Skeletal muscle tissue (tissue), 4 donors: ENCODE measurements around the gene SAPCD1. TPM values are rescaled to one million over a fixed set of nuclear protein-coding genes. Genes with fewer than 3 reads are reported as not detected.

Source experiments
- H3K27ac ChIP-seq: one replicate; pipeline ENCODE4 v1.7.0; 2013; ENCODE audit warnings: mild to moderate bottlenecking, low read depth, low read length, inconsistent platforms
- H3K27me3 ChIP-seq, 3 donors: one replicate each; pipeline ENCODE4 v1.7.0; 2013; ENCODE audit warnings: low read length in 3 of 3; ENCODE audit not compliant: control insufficient read depth in 3 of 3, insufficient read depth in 3 of 3
- H3K36me3 ChIP-seq, 3 donors: one replicate each; pipeline ENCODE4 v1.7.0; 2013; ENCODE audit warnings: low read length in 3 of 3; ENCODE audit not compliant: control insufficient read depth in 3 of 3, insufficient read depth in 3 of 3
- H3K4me1 ChIP-seq, 3 donors: one replicate each; pipeline ENCODE4 v1.7.0; 2013; ENCODE audit warnings: low read length in 3 of 3, mild to moderate bottlenecking in 3 of 3; ENCODE audit not compliant: control insufficient read depth in 3 of 3, insufficient read depth in 3 of 3
- H3K4me3 ChIP-seq, 3 donors: one replicate each; pipeline ENCODE4 v1.7.0; 2013; ENCODE audit warnings: low read length in 3 of 3
- H3K9ac ChIP-seq, 3 donors: one replicate each; pipeline ENCODE4 v1.7.0; 2013; ENCODE audit warnings: low read length in 3 of 3, mild to moderate bottlenecking in 3 of 3, moderate library complexity in 2 of 3, low read depth in 1 of 3
- H3K9me3 ChIP-seq, 3 donors: one replicate each; pipeline ENCODE4 v1.7.0; 2013; ENCODE audit warnings: low read length in 3 of 3; ENCODE audit not compliant: control insufficient read depth in 3 of 3
- total RNA-seq: library from RNA; depleted of rRNA; stranded (reverse); fragments of >200 nt; gene quantifications from one replicate; pipeline ENCODE4 v1.2.3, GENCODE V29; 2014
- donor health status: Osteomylitis.

The SAPCD1 gene
- total RNA-seq, 1 donor from 2014 or later: 1.0 TPM

DNA sequence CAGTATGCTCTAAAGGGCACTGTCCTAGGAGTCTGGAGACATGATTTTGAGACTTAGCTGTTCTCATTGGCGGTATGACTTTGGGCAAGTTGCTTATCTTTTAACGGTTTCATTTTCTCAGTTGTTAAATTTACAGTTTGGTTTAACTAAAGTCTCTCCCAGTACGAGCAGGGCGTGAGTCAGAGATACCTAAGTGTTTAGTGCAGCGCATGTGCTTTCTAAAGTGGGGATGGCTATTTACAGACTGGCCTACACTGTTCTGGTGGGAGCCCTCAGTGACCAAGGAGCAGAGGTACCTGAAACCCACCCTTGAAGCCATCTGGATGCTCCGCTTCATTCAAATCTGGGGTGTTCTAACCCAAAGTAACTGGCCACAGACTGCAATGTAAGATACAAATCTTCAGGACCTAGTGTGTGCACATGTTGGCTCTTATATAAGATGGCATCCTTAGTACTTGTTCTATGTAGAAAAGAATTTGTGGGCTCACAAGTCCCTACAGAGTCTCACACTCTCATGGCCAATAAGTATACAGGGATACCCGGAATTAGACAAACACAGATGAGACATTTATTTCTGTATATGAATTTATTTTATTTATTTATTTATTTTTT is 11.9 kb upstream of the SAPCD1 start:
- H3K27ac ChIP-seq: no peak overlapping the region

DNA sequence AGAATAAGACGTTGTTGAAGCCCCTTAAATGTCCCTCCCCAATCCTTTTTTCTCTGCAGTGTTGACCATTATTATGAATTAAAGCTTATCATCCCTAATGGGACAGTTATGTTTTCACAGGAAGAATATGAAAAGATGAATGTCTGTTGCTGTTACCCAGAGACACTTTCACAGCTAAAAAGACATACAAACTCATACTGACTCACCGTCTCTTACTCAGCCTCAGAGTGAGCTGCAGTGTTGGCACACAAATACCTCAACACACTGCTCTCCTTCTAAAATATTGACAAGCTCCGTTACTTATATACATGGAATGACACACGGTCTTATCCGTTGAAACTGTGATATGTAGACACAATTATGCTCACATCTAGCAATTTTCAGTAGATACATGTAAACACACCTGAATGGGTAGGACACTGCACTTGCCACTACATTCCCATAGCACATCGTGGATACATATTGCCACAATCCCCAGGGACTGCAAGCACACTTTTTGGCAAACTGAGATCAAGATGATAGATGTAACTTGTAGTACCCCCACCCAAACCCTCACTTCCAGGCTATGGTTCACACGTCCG is 9.6 kb upstream of the SAPCD1 start:
- Histone ChIP-seq H3K9me3 (no peaks in the 10 kb centered on the region), H3K36me3 (no peaks in the 10 kb centered on the region), H3K4me1 (no peaks in the 10 kb centered on the region), H3K4me3 (no peak overlapping the region), H3K27me3 (no peaks in the 10 kb centered on the region), H3K9ac (no peak overlapping the region), H3K27ac (no peak overlapping the region)

More for the DNA sequence above, 11.9 kb upstream of the SAPCD1 start:
- Histone ChIP-seq H3K36me3 (peaks cover 0 to 2% (median 0%) of the 10 kb centered on the region in 3 donors), H3K4me3 (no peak overlapping the region), H3K9me3 (no peaks in the 10 kb centered on the region), H3K27me3 (no peaks in the 10 kb centered on the region), H3K4me1 (no peaks in the 10 kb centered on the region), H3K9ac (no peak overlapping the region)

DNA sequence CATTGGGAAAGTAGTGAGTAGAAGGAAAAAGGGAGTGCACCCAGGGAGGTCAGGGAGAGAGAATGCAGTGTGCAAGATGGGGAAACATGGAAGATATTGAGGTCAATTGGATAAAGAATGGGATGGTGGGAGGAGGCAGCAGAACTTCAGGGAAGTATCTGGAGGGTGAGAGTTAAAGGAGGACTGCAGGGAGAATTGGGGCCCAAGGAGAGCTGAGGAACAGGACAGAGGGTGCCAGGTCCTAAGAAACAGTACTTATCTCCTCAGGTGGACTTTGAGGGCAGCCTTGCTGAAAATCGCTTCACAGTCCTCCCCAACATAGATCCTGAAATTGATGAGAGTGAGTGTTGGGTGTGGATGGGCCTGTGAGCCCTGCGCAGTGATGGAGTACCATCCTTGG is 4.2 kb upstream of the SAPCD1 start:
- no peak overlapping the region for H3K27ac ChIP-seq
- H3K9me3 ChIP-seq: no peaks in the 10 kb centered on the region
- no peaks in the 10 kb centered on the region for H3K27me3 ChIP-seq
- H3K36me3 ChIP-seq: peaks cover 0 to 4% (median 2%) of the 10 kb centered on the region in 3 donors
- peaks cover 0 to 2% (median 0%) of the 10 kb centered on the region in 3 donors for H3K4me1 ChIP-seq
- no peak overlapping the region for H3K9ac ChIP-seq
- H3K4me3 ChIP-seq: no peak overlapping the region

DNA sequence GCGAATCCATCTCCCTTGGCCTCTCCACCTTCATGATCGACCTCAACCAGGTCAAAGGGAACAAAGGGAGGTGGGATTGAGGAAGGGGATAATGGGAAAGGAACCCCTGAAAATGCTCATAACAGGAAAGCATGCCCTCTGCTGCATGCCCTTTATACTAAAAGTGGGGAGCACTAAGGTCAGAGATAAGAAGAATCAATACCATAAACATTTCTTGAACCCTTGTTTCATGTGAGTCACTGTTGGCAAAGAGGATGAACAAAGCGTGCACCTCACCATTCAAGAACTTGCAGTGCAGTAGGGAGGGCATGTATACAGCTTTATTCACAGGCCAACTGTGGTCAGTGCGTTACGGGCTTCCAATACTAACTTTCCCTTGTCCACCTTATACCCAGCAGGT is 1.7 kb upstream of the SAPCD1 start:
- Histone ChIP-seq H3K4me3 (no peak overlapping the region), H3K9me3 (no peaks in the 10 kb centered on the region), H3K9ac (no peak overlapping the region), H3K36me3 (peaks cover 1 to 4% (median 2%) of the 10 kb centered on the region in 3 donors), H3K27ac (no peak overlapping the region), H3K4me1 (peaks cover 0 to 2% (median 0%) of the 10 kb centered on the region in 3 donors), H3K27me3 (no peaks in the 10 kb centered on the region)

DNA sequence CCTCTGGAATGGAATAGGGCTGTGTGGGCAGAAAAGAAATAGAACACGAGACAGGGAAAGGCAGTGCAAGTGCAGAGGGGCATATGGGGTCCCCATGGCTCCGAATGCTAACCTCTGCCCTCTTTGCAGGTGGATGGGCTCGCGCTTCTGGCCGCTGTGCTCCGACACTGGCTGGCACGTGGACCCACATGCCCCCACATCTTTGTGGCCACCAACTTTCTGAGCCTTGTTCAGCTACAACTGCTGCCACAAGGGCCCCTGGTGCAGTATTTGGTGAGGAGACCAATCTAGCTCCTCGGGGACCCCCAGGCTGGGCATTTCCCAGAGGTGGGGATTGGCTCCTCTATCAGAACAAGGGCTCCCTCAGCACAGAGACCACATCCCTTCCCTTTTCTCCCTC is 1.1 kb upstream of the SAPCD1 start:
- no peaks in the 10 kb centered on the region for H3K27me3 ChIP-seq
- peaks cover 4 to 5% (median 4%) of the 10 kb centered on the region in 3 donors for H3K36me3 ChIP-seq
- H3K9ac ChIP-seq: no peak overlapping the region
- peaks cover 0 to 2% (median 2%) of the 10 kb centered on the region in 3 donors for H3K4me1 ChIP-seq
- no peak overlapping the region for H3K4me3 ChIP-seq
- no peak overlapping the region for H3K27ac ChIP-seq
- H3K9me3 ChIP-seq: no peaks in the 10 kb centered on the region

DNA sequence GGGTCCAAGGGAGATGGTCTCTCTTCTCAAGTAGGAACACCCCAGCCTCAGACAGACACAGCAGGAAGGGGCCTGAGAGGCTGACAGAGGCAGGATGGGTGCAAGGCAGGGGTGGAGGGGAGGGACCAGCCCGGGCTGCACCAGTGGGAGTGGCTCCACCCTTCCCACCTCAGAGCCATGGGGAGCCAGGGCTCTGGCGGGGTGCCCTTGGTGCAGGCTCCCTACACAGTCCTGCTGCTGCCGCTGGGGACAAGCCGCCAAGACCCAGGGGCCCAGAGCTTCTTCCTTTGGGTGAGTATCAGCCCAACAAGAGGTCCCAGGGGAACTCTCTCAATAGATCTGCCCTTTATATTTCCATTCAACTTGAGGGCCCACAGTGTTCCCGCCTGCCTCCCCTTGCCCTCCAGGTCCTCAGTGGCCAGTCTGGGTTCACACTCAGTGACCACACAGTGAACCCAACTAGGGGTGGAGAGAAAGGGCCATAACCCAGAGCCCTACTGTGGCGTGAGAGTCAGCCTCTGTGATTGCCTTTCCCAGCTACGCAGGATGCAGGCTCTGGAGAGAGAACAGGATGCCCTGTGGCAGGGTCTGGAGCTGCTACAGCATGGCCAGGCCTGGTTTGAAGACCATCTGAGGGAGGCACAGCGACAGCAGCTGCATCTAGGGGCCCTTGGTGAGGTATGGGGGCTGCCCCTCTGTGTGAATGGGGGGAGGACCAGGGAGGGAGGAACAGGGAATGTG is 592 bp downstream of the SAPCD1 start:
- Histone ChIP-seq H3K27me3 (no peaks in the 10 kb centered on the region), H3K36me3 (peaks cover 9 to 17% (median 14%) of the 10 kb centered on the region in 3 donors), H3K4me3 (no peak overlapping the region), H3K9me3 (no peaks in the 10 kb centered on the region), H3K9ac (no peak overlapping the region), H3K27ac (no peak overlapping the region), H3K4me1 (peaks cover 0 to 2% (median 2%) of the 10 kb centered on the region in 3 donors)

DNA sequence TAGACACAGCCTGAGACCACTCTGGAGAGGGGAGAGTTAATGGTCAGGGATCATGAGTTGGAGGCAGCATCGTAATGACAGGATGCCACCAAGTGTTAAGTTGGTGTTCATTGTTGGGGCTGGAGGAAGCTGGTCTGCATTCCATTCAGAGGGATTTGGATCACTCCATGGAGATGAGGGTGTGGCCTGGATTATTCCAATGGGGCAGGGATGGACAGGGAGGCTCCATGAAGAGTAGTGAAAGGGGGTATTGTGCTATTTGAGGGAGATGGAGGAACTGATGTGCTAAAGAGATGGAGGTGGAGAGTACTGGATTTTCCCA is 1.1 kb downstream of the SAPCD1 start:
- Histone ChIP-seq H3K9me3 (no peaks in the 10 kb centered on the region), H3K27me3 (no peaks in the 10 kb centered on the region), H3K4me1 (peaks cover 0 to 2% (median 2%) of the 10 kb centered on the region in 3 donors), H3K4me3 (no peak overlapping the region), H3K36me3 (peaks cover 9 to 19% (median 16%) of the 10 kb centered on the region in 3 donors), H3K27ac (no peak overlapping the region), H3K9ac (no peak overlapping the region)

DNA sequence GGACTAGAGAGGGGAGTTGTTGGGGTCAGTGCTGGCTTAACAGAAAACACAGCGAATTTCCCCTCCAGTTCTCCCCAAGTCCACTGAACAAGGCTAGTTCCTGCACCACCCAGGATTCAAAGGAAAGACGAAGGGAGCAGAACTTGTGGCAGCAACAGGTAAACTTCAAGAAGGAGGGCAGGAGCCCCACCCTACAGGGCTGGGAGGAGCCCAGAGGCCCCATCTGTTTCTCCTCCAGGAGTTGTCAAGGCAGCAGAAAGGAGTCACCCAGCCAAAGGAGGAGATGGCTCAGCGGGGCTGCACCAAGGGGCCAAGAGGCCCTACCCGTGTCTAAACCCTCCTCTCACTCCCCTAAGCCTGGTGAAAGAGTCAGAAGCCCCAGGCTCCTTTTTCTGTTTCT is 1.7 kb downstream of the SAPCD1 start:
- Histone ChIP-seq H3K36me3 (peaks cover 13 to 19% (median 16%) of the 10 kb centered on the region in 3 donors), H3K4me1 (peaks cover 0 to 2% (median 2%) of the 10 kb centered on the region in 3 donors), H3K27ac (no peak overlapping the region), H3K9me3 (no peaks in the 10 kb centered on the region), H3K9ac (no peak overlapping the region), H3K4me3 (no peak overlapping the region), H3K27me3 (no peaks in the 10 kb centered on the region)

DNA sequence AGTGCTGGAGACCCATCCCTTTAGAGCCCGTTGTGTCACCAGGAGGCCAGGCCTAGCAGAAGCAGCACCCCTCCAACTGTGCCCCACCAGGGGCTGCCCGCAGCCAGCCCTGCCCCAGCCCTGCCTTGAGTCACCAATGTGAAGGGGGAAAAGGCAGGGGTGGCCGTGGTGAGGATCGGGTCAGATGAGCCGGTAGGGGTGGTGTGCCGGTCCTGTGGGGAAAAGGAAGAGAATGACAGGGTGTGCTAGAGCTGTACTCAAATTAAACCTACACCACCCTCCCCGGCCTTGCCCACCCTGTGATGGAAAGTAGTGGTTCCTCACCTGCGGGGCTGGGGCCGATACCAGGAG is 3.1 kb downstream of the SAPCD1 start:
- H3K9me3 ChIP-seq: no peaks in the 10 kb centered on the region
- no peak overlapping the region for H3K27ac ChIP-seq
- H3K4me1 ChIP-seq: peaks cover 0 to 6% (median 2%) of the 10 kb centered on the region in 3 donors
- H3K9ac ChIP-seq: no peak overlapping the region
- H3K4me3 ChIP-seq: no peak overlapping the region
- H3K27me3 ChIP-seq: no peaks in the 10 kb centered on the region
- peaks cover 12 to 17% (median 16%) of the 10 kb centered on the region in 3 donors for H3K36me3 ChIP-seq
